RWPE2 (cell line): ENCODE data around the gene SHC2.
"Not testable (repeated sequence)": the region's sequence is repeated elsewhere in the genome, so short reads cannot be mapped to it uniquely, and the experiment has no call there.

Experiments used
- ATAC-seq: fragments of 200-7000 bp; cut with Tn5 transposase; 3 replicates; pipeline ENCODE4 v1.9.1; 2021; ENCODE audit warnings: low read depth
- DNase-seq: peaks from one replicate; pipeline ENCODE4 v3.0.0-alpha.2; 2020; ENCODE audit warnings: low spot score
- H3K27ac ChIP-seq: fragments of 450-650 bp; 2 replicates; pipeline ENCODE4 v1.5.1; 2017; ENCODE audit warnings: mild to moderate bottlenecking; ENCODE audit not compliant: poor library complexity, severe bottlenecking
- H3K27me3 ChIP-seq: fragments of 250-450 bp; sonication (Bioruptor Pico); 2 replicates; pipeline ENCODE4 v1.5.1; 2021; ENCODE audit warnings: mild to moderate bottlenecking, moderate library complexity; ENCODE audit not compliant: insufficient read depth, poor library complexity, severe bottlenecking
- H3K36me3 ChIP-seq: fragments of 250-450 bp; sonication (Bioruptor Pico); 2 replicates; pipeline ENCODE4 v1.5.1; 2020; ENCODE audit warnings: low read depth, mild to moderate bottlenecking, moderate library complexity
- H3K4me1 ChIP-seq: fragments of 250-450 bp; sonication (Bioruptor Pico); 2 replicates; pipeline ENCODE4 v1.5.1; 2021; ENCODE audit warnings: mild to moderate bottlenecking, moderate library complexity; ENCODE audit not compliant: insufficient read depth, poor library complexity, severe bottlenecking
- H3K4me3 ChIP-seq: fragments of 250-450 bp; sonication (Bioruptor Pico); 2 replicates; pipeline ENCODE4 v1.5.1; 2021; ENCODE audit warnings: mild to moderate bottlenecking, moderate library complexity; ENCODE audit not compliant: severe bottlenecking
- H3K9me3 ChIP-seq: fragments of 250-450 bp; sonication (Bioruptor Pico); 2 replicates; pipeline ENCODE4 v1.5.1; 2021; ENCODE audit warnings: mild to moderate bottlenecking, moderate library complexity; ENCODE audit not compliant: severe bottlenecking
- CTCF ChIP-seq: fragments of 450-650 bp; IDR thresholded peaks from one replicate; pipeline ENCODE4 v1.5.1; 2017; ENCODE audit warnings: mild to moderate bottlenecking, moderate library complexity; ENCODE audit not compliant: poor library complexity, severe bottlenecking

Gene SHC2

GRCh38 chr19:397941-398706 is 62.7 kb downstream of the SHC2 start:
- no peak for TF ChIP-seq CTCF
- no peaks in the 10 kb centered on the region for H3K27me3 ChIP-seq
- H3K36me3 ChIP-seq = no peaks in the 10 kb centered on the region
- ATAC-seq (no peak), DNase-seq (peak; percentile 28)
- no peak overlapping the region for H3K27ac ChIP-seq
- H3K4me3 ChIP-seq = no peak overlapping the region
- H3K9me3 ChIP-seq = no peaks in the 10 kb centered on the region
- H3K4me1 ChIP-seq = no peaks in the 10 kb centered on the region

GRCh38 chr19:397321-397720 is 63.5 kb downstream of the SHC2 start:
- Histone ChIP-seq H3K36me3 (no peaks in the 10 kb centered on the region), H3K9me3 (no peaks in the 10 kb centered on the region), H3K27me3 (no peaks in the 10 kb centered on the region), H3K27ac (no peak overlapping the region), H3K4me3 (no peak overlapping the region), H3K4me1 (no peaks in the 10 kb centered on the region)
- DNase-seq (no peak), ATAC-seq (no peak)
- no peak for TF ChIP-seq CTCF

- Histone ChIP-seq H3K36me3 (no peaks in the 10 kb centered on the region), H3K4me1 (no peaks in the 10 kb centered on the region), H3K4me3 (no peak overlapping the region), H3K27me3 (no peaks in the 10 kb centered on the region), H3K27ac (no peak overlapping the region), H3K9me3 (no peaks in the 10 kb centered on the region)
- TF ChIP-seq CTCF = no peak
- ATAC-seq = no peak
- no peak for DNase-seq
These were observed 65.4 kb downstream of the SHC2 start for GRCh38 chr19:395467-395866.

DNA sequence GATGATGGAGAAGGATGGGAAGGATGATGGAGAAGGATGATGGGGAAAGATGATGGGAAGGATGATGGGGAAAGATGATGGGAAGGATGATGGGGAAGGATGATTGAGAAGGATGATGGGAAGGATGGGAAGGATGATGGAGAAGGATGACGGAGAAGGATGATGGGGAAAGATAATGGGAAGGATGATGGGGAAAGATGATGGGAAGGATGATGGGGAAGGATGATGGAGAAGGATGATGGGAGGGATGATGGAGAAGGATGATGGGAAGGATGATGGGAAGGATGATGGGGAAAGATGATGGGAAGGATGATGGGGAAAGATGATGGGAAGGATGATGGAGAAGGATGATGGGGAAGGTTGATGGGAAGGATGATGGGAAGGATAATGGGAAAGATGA is 66.0 kb downstream of the SHC2 start:
- H3K9me3 ChIP-seq, H3K27ac ChIP-seq, H3K4me1 ChIP-seq, H3K27me3 ChIP-seq, DNase-seq, ATAC-seq, H3K4me3 ChIP-seq, H3K36me3 ChIP-seq: not testable (repeated sequence)

DNA sequence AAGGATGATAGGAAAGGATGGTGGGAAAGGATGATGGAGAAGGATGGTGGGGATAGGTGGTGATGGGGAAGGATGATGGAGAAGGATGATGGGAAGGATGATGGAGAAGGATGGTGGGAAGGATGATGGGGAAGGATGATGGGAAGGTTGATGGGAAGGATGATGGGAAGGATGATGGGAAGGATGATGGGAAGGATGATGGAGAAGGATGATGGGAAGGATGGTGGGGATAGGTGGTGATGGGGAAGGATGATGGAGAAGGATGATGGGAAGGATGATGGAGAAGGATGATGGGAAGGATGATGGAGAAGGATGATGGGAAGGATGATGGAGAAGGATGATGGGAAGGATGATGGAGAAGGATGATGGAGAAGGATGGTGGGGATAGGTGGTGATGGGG is 67.3 kb downstream of the SHC2 start:
- not testable (repeated sequence) for H3K27me3 ChIP-seq, H3K9me3 ChIP-seq, H3K27ac ChIP-seq, ATAC-seq, DNase-seq, H3K4me1 ChIP-seq, H3K4me3 ChIP-seq, H3K36me3 ChIP-seq

DNA sequence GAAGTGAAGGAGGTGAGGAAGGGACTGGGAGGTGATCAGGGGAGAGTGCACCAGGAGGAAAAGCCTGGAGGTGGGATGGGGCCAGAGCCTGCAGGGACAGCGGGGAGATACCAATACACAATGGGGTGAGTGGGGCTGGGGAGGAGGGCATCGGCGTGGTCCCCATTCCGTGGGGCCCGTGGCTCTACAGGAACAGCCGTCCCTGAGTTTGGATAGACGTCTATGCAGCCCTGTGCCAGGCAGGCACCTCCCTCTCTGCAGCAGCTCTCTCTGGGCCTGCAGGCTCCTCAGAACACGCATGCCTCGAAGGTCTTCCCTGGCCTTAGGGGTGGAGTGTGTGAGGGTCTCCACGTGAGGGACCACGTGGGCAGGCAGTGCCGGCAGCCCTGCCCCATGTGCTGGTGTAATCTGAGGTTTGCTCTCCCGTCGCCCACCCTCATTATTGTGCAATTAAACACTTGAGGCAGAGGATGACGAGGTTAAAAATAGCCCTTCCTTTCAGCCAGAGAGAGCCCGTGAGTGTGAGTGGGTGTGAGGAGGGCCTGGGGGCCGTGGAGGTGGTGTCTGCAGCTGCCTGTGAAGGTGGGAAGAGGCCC is 68.4 kb downstream of the SHC2 start:
- ATAC-seq (no peak), DNase-seq (no peak)
- H3K27me3 ChIP-seq = no peaks in the 10 kb centered on the region
- peaks cover 4% of the 10 kb centered on the region for H3K4me1 ChIP-seq
- no peaks in the 10 kb centered on the region for H3K9me3 ChIP-seq
- H3K27ac ChIP-seq = no peak overlapping the region
- H3K36me3 ChIP-seq = no peaks in the 10 kb centered on the region
- no peak overlapping the region for H3K4me3 ChIP-seq
- TF ChIP-seq CTCF = no peak
